Testis (tissue), 2 donors: Measurements from ENCODE around the gene SLC2A3.
"Not testable (repeated sequence)": the region's sequence is repeated elsewhere in the genome, so short reads cannot be mapped to it uniquely, and the experiment has no call there.

ENCODE experiments used
- CTCF ChIP-seq, 3 experiments: fragments of 450-650 bp in 2 of 3; fragments of 200-600 bp in 1 of 3; sonication (generic) in 1 of 3; IDR thresholded peaks; one replicate each; pipeline ENCODE4 v1.5.1; 2016 to 2019; ENCODE audit warnings: antibody characterized with exemption in 3 of 3, mild to moderate bottlenecking in 2 of 3, moderate library complexity in 1 of 3
- POLR2A ChIP-seq: fragments of 450-650 bp; IDR thresholded peaks from one replicate; pipeline ENCODE4 v1.6.1; 2017; ENCODE audit warnings: antibody characterized with exemption, mild to moderate bottlenecking, moderate library complexity

- not testable (repeated sequence) for TF ChIP-seq CTCF (IDR thresholded peaks at IDR 0.05); POLR2A
These were observed 36.3 kb upstream of the SLC2A3 start for GRCh38 chr12:7972269-7972668.
